Calu3 (cell line): Measurements from ENCODE around the gene CD79A. TPM values are rescaled to one million over a fixed set of nuclear protein-coding genes. Genes with fewer than 3 reads are reported as not detected.

ENCODE experiments used
- BruUV-seq: library from RNA; stranded (reverse); fragments of 400-500 nt; replicated peaks from 2 replicates; lab custom pipeline; 2021; lab: Mats Ljungman, UMichigan
- CTCF ChIA-PET: fragments of 300-600 bp; sonication (Branson Sonifier 250); formaldehyde crosslinking; loops from one replicate; lab custom pipeline; 2022; ENCODE audit warnings: antibody characterized with exemption; lab: Charles Lee
- DNase-seq: peaks from one replicate; pipeline ENCODE4 v3.0.0; 2022
- H3K27ac Mint-ChIP-seq: one replicate; pipeline ENCODE4 v1.8.0; 2022; ENCODE audit warnings: mixed read lengths; ENCODE audit not compliant: unreplicated experiment
- H3K27me3 Mint-ChIP-seq: one replicate; pipeline ENCODE4 v1.8.0; 2022; ENCODE audit warnings: mixed read lengths; ENCODE audit not compliant: unreplicated experiment
- H3K36me3 Mint-ChIP-seq: one replicate; pipeline ENCODE4 v1.8.0; 2022; ENCODE audit warnings: mild to moderate bottlenecking, moderate library complexity, mixed read lengths; ENCODE audit not compliant: insufficient read depth, unreplicated experiment
- H3K4me1 Mint-ChIP-seq: one replicate; pipeline ENCODE4 v1.8.0; 2022; ENCODE audit warnings: mild to moderate bottlenecking, low read depth, mixed read lengths; ENCODE audit not compliant: unreplicated experiment
- H3K4me3 Mint-ChIP-seq: one replicate; pipeline ENCODE4 v1.8.0; 2022; ENCODE audit warnings: mild to moderate bottlenecking, low read depth, moderate library complexity, mixed read lengths; ENCODE audit not compliant: unreplicated experiment
- H3K9me3 Mint-ChIP-seq: one replicate; pipeline ENCODE4 v1.8.0; 2022; ENCODE audit warnings: low read depth, mixed read lengths; ENCODE audit not compliant: unreplicated experiment
- intact Hi-C: fragments of 100-400 bp; cut with micrococcal nuclease; formaldehyde crosslinking; loops from one replicate; pipeline ENCODE4 v1.10.0; 2022; ENCODE audit not compliant: unreplicated experiment
- total RNA-seq: library from RNA; stranded (reverse); gene quantifications from 2 replicates; pipeline ENCODE4 v1.2.3, GENCODE V29; 2022
- TF ChIP-seq, protein P1 (sequence below): fragments of 200-600 bp; IDR thresholded peaks from one replicate; pipeline ENCODE4 v1.8.0; 2022; ENCODE audit warnings: antibody characterized with exemption; ENCODE audit not compliant: unreplicated experiment

The CD79A gene
- total RNA-seq, 1 experiment from 2014 or later = 0.45 TPM

GRCh38 chr19:41926763-41927496, 49.9 kb downstream of the CD79A start:
- DNase-seq = no peak
- no peak overlapping the region for H3K4me3 Mint-ChIP-seq
- TF ChIP-seq, protein P1, sequence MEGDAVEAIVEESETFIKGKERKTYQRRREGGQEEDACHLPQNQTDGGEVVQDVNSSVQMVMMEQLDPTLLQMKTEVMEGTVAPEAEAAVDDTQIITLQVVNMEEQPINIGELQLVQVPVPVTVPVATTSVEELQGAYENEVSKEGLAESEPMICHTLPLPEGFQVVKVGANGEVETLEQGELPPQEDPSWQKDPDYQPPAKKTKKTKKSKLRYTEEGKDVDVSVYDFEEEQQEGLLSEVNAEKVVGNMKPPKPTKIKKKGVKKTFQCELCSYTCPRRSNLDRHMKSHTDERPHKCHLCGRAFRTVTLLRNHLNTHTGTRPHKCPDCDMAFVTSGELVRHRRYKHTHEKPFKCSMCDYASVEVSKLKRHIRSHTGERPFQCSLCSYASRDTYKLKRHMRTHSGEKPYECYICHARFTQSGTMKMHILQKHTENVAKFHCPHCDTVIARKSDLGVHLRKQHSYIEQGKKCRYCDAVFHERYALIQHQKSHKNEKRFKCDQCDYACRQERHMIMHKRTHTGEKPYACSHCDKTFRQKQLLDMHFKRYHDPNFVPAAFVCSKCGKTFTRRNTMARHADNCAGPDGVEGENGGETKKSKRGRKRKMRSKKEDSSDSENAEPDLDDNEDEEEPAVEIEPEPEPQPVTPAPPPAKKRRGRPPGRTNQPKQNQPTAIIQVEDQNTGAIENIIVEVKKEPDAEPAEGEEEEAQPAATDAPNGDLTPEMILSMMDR = no peak
- peaks cover 11% of the 10 kb centered on the region for H3K36me3 Mint-ChIP-seq
- BruUV-seq = no TSS peak
- H3K9me3 Mint-ChIP-seq = no peaks in the 10 kb centered on the region
- no peak overlapping the region for H3K27ac Mint-ChIP-seq
- intact Hi-C loops = no loop called here
- H3K27me3 Mint-ChIP-seq = no peaks in the 10 kb centered on the region
- CTCF ChIA-PET = interaction anchor here (0.6 kb wide), 1 partner anchor 43 kb away, joined by 4 read pairs; no protein-coding TSS in a partner anchor
- H3K4me1 Mint-ChIP-seq = peaks cover 21% of the 10 kb centered on the region

- BruUV-seq = no TSS peak
- Mint-ChIP-seq H3K27me3 (no peaks in the 10 kb centered on the region), H3K36me3 (peaks cover 11% of the 10 kb centered on the region), H3K27ac (no peak overlapping the region), H3K4me3 (no peak overlapping the region), H3K9me3 (no peaks in the 10 kb centered on the region), H3K4me1 (peaks cover 21% of the 10 kb centered on the region)
- CTCF ChIA-PET = interaction anchor here (0.6 to 1.0 kb wide), 3 partner anchors 17 to 55 kb away, joined by 3 to 4 read pairs (median 4); no protein-coding TSS in a partner anchor
- intact Hi-C loops = no loop called here
- no peak for DNase-seq
- TF ChIP-seq, protein P1 = no peak
These were observed 50.6 kb downstream of the CD79A start for GRCh38 chr19:41927497-41928192.

DNA sequence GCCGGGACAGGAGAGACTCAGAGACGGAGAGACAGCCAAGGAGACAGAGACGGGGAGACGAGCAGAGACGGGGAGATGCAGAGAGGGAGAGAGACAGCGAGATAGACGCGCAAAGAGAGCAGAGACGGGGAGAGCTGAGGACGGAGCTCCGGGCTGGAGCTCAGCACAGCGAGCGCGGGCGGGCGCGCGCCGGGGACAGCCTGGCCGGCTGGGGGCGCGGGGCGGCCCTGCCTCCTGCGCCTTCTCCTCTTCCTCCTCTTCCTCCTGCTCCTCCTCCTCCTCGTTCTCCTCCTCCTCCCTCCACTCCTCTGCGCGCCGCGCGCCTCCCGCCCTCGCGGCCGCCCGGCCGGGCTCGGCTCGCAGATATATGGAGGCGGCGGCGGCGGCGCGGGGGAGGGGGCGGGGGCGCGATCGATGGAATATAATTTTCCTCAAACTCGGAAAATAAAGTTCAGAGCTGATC, 51.2 kb downstream of the CD79A start, which contains the start of gene ERFL:
ERFL (minus strand) TSS at position 229 of the 463 bp plus-strand sequence. CDS start 15,530 bp downstream, outside the sequence.
- no peak within 1 kb of the TSS for H3K27ac Mint-ChIP-seq
- CTCF ChIA-PET = interaction anchor here (0.6 to 1.0 kb wide), 4 partner anchors 16 to 625 kb away, joined by 3 to 5 read pairs (median 4); no protein-coding TSS in a partner anchor
- no peaks in the 10 kb centered on the region for H3K27me3 Mint-ChIP-seq
- no peak within 1 kb of the TSS for H3K4me3 Mint-ChIP-seq
- H3K9me3 Mint-ChIP-seq = no peaks in the 10 kb centered on the region
- TF ChIP-seq, protein P1 = no peak
- BruUV-seq = no TSS peak
- H3K4me1 Mint-ChIP-seq = peaks cover 17% of the 10 kb centered on the region
- intact Hi-C loops = no loop called here
- H3K36me3 Mint-ChIP-seq = peaks cover 11% of the 10 kb centered on the region
- DNase-seq = no peak

DNA sequence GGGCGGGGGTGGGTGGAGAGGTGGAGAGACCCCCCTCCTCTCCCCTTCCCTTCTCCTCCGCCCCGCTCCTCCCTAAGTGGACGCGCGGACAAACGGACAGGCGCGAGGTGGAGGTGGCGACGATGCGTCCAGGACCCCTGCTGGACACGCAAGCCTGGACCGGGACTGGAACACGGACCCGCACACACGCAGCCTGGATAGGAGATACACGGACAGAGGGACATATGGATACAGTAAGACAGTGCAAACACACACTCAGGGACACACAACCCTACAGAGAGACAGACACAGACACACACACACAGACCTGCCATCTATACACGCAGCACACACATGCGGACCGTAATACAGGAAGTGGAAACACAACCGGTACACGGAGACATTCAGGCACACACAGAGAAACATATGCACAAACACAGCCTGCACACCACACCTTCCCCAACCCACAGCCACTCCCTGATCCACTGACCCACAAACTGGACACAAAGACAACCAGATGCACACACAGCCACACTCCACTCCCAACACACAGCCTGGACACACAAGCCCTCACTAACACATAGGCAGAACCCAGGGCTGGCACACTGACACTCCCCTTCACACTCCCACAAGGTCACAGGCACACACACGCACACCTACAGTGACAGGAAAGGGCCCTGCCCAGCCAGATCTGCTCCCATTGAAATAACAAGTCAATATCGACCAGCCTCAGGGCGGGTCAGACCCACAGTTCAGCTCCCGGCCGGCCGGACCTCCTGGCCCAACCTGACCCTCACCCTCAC, 51.9 kb downstream of the CD79A start:
- Mint-ChIP-seq H3K27me3 (no peaks in the 10 kb centered on the region), H3K27ac (no peak overlapping the region), H3K9me3 (no peaks in the 10 kb centered on the region), H3K4me1 (peaks cover 13% of the 10 kb centered on the region), H3K4me3 (no peak overlapping the region), H3K36me3 (peaks cover 11% of the 10 kb centered on the region)
- BruUV-seq = no TSS peak
- intact Hi-C loops = no loop called here
- TF ChIP-seq, protein P1 = no peak
- no peak for DNase-seq
- CTCF ChIA-PET = interaction anchor here (0.6 to 1.0 kb wide), 4 partner anchors 21 to 625 kb away, joined by 3 to 7 read pairs (median 4); no protein-coding TSS in a partner anchor
